GM19397 (cell line): ENCODE results near the gene TBC1D21.

ENCODE experiments used
- ATAC-seq: cut with Tn5 transposase; IDR thresholded peaks from one replicate; pipeline ENCODE4 v1.9.1; 2021; ENCODE audit warnings: mild to moderate bottlenecking, moderate library complexity; ENCODE audit not compliant: unreplicated experiment

TBC1D21 gene

GRCh38 chr15:73873456-73873855, at the start of gene TBC1D21:
Gene TBC1D21, plus strand, starts transcription at chr15:73873564. Its CDS starts 146 bp downstream, at chr15:73873710.
- no peak for ATAC-seq

- no peak for ATAC-seq
Measured at GRCh38 chr15:73826711-73827251, 46.6 kb upstream of the TBC1D21 start.

- ATAC-seq: no peak
Measured at GRCh38 chr15:73829523-73829922, 43.8 kb upstream of the TBC1D21 start.

- no peak for ATAC-seq
Measured at GRCh38 chr15:73832657-73833056, 40.7 kb upstream of the TBC1D21 start.

GRCh38 chr15:73836845-73837244, 36.5 kb upstream of the TBC1D21 start:
- no peak for ATAC-seq

GRCh38 chr15:73838831-73839426, 34.4 kb upstream of the TBC1D21 start:
- ATAC-seq: no peak

- no peak for ATAC-seq
Measured at GRCh38 chr15:73839699-73840377, 33.5 kb upstream of the TBC1D21 start.

- ATAC-seq: no peak
Measured at GRCh38 chr15:73840771-73841170, 32.6 kb upstream of the TBC1D21 start.

GRCh38 chr15:73841756-73842725, 31.3 kb upstream of the TBC1D21 start:
- no peak for ATAC-seq

GRCh38 chr15:73843787-73844186, 29.6 kb upstream of the TBC1D21 start:
- no peak for ATAC-seq

GRCh38 chr15:73844356-73844755, 29.0 kb upstream of the TBC1D21 start:
- no peak for ATAC-seq

GRCh38 chr15:73845507-73845906, 27.9 kb upstream of the TBC1D21 start:
- ATAC-seq: no peak

GRCh38 chr15:73845907-73846306, 27.5 kb upstream of the TBC1D21 start:
- ATAC-seq: no peak

- ATAC-seq: no peak
Measured at GRCh38 chr15:73849641-73850040, 23.7 kb upstream of the TBC1D21 start.

GRCh38 chr15:73850228-73850627, 23.1 kb upstream of the TBC1D21 start:
- ATAC-seq: no peak

GRCh38 chr15:73851689-73852088, 21.7 kb upstream of the TBC1D21 start:
- no peak for ATAC-seq

- no peak for ATAC-seq
Measured at GRCh38 chr15:73852507-73852906, 20.9 kb upstream of the TBC1D21 start.

GRCh38 chr15:73854265-73854664, 19.1 kb upstream of the TBC1D21 start:
- no peak for ATAC-seq

GRCh38 chr15:73856458-73857192, 16.7 kb upstream of the TBC1D21 start:
- ATAC-seq: no peak

GRCh38 chr15:73857193-73857920, 16.0 kb upstream of the TBC1D21 start:
- ATAC-seq: no peak
